ENCODE results near the gene HOXD9. TPM values are rescaled to one million over a fixed set of nuclear protein-coding genes. Genes with fewer than 3 reads are reported as not detected.

The HOXD9 gene
- total RNA-seq, 1 donor from 2014 or later: not detected

GRCh38 chr2:176103742-176104315 is 18.7 kb upstream of the HOXD9 start:
- no peak overlapping the region for H3K4me3 ChIP-seq (ENCODE audit: low read depth, low read length)
- TF ChIP-seq, protein P1, sequence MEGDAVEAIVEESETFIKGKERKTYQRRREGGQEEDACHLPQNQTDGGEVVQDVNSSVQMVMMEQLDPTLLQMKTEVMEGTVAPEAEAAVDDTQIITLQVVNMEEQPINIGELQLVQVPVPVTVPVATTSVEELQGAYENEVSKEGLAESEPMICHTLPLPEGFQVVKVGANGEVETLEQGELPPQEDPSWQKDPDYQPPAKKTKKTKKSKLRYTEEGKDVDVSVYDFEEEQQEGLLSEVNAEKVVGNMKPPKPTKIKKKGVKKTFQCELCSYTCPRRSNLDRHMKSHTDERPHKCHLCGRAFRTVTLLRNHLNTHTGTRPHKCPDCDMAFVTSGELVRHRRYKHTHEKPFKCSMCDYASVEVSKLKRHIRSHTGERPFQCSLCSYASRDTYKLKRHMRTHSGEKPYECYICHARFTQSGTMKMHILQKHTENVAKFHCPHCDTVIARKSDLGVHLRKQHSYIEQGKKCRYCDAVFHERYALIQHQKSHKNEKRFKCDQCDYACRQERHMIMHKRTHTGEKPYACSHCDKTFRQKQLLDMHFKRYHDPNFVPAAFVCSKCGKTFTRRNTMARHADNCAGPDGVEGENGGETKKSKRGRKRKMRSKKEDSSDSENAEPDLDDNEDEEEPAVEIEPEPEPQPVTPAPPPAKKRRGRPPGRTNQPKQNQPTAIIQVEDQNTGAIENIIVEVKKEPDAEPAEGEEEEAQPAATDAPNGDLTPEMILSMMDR (IDR thresholded peaks at IDR 0.05; ENCODE audit: insufficient read depth, low read length, severe bottlenecking): no peak
- no peaks in the 10 kb centered on the region for H3K36me3 ChIP-seq (ENCODE audit: control insufficient read depth, insufficient read depth, low read length)
- peaks cover 76% of the 10 kb centered on the region for H3K27me3 ChIP-seq (ENCODE audit: control insufficient read depth, insufficient read depth, low read length)
- FAIRE-seq (no peak), DNase-seq (ENCODE audit: low read depth) (no peak)

GRCh38 chr2:176104316-176105077 is 18.0 kb upstream of the HOXD9 start:
- Histone ChIP-seq H3K36me3 (ENCODE audit: control insufficient read depth, insufficient read depth, low read length) (no peaks in the 10 kb centered on the region), H3K4me3 (ENCODE audit: low read depth, low read length) (no peak overlapping the region), H3K27me3 (ENCODE audit: control insufficient read depth, insufficient read depth, low read length) (peaks cover 76% of the 10 kb centered on the region)
- DNase-seq (ENCODE audit: low read depth): no peak
- FAIRE-seq: no peak
- TF ChIP-seq, protein P1 (IDR thresholded peaks at IDR 0.05; ENCODE audit: insufficient read depth, low read length, severe bottlenecking): no peak

GRCh38 chr2:176105078-176105729 is 17.3 kb upstream of the HOXD9 start:
- Histone ChIP-seq H3K4me3 (ENCODE audit: low read depth, low read length) (no peak overlapping the region), H3K27me3 (ENCODE audit: control insufficient read depth, insufficient read depth, low read length) (peaks cover 76% of the 10 kb centered on the region), H3K36me3 (ENCODE audit: control insufficient read depth, insufficient read depth, low read length) (no peaks in the 10 kb centered on the region)
- no peak for FAIRE-seq
- TF ChIP-seq, protein P1 (IDR thresholded peaks at IDR 0.05; ENCODE audit: insufficient read depth, low read length, severe bottlenecking): no peak
- DNase-seq (ENCODE audit: low read depth): no peak

- Histone ChIP-seq H3K36me3 (ENCODE audit: control insufficient read depth, insufficient read depth, low read length) (no peaks in the 10 kb centered on the region), H3K4me3 (ENCODE audit: low read depth, low read length) (no peak overlapping the region), H3K27me3 (ENCODE audit: control insufficient read depth, insufficient read depth, low read length) (peaks cover 76% of the 10 kb centered on the region)
- FAIRE-seq (no peak), DNase-seq (ENCODE audit: low read depth) (no peak)
- TF ChIP-seq, protein P1 (IDR thresholded peaks at IDR 0.05; ENCODE audit: insufficient read depth, low read length, severe bottlenecking): no peak
Measured at GRCh38 chr2:176105730-176106580, 16.6 kb upstream of the HOXD9 start.

DNA sequence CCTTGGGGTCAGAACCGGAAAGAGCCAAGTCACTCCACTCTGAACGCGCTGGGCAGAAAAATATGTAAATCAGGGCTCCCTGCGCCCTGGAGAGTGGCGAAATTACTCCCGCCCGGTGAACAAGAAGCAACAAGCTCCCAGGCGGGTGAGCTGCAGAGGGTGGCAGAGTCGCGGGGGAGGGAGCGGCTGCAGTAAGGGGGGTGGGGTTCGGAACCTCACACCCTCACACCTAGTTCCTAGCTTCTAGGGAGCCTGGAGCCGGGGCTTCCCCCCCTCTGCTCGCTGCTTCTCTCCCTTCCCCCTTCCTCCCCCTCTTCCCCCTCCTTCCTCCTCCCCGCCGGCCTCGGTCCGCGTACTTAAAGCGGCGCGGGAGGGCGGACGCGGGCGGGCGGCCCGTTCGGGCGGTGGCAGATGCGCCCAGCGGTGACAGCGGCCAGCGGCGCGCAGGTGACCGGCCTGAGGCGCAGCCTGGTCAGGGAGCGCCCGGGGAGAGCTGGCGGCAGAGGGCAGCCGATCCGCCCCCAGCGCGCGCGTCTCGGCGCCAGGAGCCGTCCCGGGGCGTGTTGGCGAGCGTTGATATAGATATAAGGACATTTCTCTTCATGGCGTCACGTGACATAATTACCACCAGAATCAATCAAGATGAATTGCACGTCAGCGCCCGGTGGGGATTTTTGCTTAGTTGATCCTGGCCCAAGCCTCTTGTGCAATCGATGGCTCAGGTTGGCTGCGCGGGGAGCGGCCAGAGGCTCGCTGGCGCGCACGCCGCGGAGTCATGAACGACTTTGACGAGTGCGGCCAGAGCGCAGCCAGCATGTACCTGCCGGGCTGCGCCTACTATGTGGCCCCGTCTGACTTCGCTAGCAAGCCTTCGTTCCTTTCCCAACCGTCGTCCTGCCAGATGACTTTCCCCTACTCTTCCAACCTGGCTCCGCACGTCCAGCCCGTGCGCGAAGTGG is 15.7 kb upstream of the HOXD9 start, which contains the start of gene HOXD11:
Gene HOXD11, plus strand, starts transcription at position 700 of the 959 bp plus-strand sequence. Its CDS starts 76 bp downstream, at position 776.
- Histone ChIP-seq H3K36me3 (ENCODE audit: control insufficient read depth, insufficient read depth, low read length) (no peaks in the 10 kb centered on the region), H3K27me3 (ENCODE audit: control insufficient read depth, insufficient read depth, low read length) (peaks cover 75% of the 10 kb centered on the region), H3K4me3 (ENCODE audit: low read depth, low read length) (peak within 1 kb of the TSS; percentile 31)
- no peak for FAIRE-seq
- DNase-seq (ENCODE audit: low read depth): peak; percentile 61
- TF ChIP-seq, protein P1 (IDR thresholded peaks at IDR 0.05; ENCODE audit: insufficient read depth, low read length, severe bottlenecking): no peak
